Activated naive CD8-positive, alpha-beta T cell treated with anti-CD3 and anti-CD28 coated beads, Interleukin-2, amount 10 ng/mL, durations not matched to agents 7 days and 5 days (primary cell): Measurements from ENCODE around the gene SHISA8. TPM values are rescaled to one million over a fixed set of nuclear protein-coding genes. Genes with fewer than 3 reads are reported as not detected.

ENCODE experiments used
- ATAC-seq: fragments of 150-1000 bp; cut with Tn5 transposase; one replicate; pipeline ENCODE4 v1.10.0; 2021; ENCODE audit warnings: low read depth, moderate library complexity
- POLR2A ChIA-PET: fragments of 350-600 bp; sonication (Branson Sonifier 250); formaldehyde crosslinking; loops from one replicate; lab custom pipeline; 2021; ENCODE audit warnings: antibody characterized with exemption; lab: Charles Lee
- DNase-seq: peaks from one replicate; pipeline ENCODE4 v3.0.0; 2021
- H3K27ac Mint-ChIP-seq: one replicate; pipeline ENCODE4 v1.8.0; 2022; ENCODE audit warnings: mild to moderate bottlenecking, mixed read lengths
- H3K27me3 Mint-ChIP-seq: one replicate; pipeline ENCODE4 v1.8.0; 2022; ENCODE audit warnings: mild to moderate bottlenecking, moderate library complexity, mixed read lengths
- H3K36me3 Mint-ChIP-seq: one replicate; pipeline ENCODE4 v1.8.0; 2021; ENCODE audit warnings: mild to moderate bottlenecking, mixed read lengths
- H3K4me1 Mint-ChIP-seq: one replicate; pipeline ENCODE4 v1.8.0; 2021; ENCODE audit warnings: mixed read lengths
- H3K4me3 Mint-ChIP-seq: one replicate; pipeline ENCODE4 v1.8.0; 2022; ENCODE audit warnings: mild to moderate bottlenecking, moderate library complexity, mixed read lengths
- H3K9me3 Mint-ChIP-seq: one replicate; pipeline ENCODE4 v1.8.0; 2021; ENCODE audit warnings: mixed read lengths
- microRNA-seq: library from miRNA; unstranded; fragments of <30 nt; microRNA quantifications from one replicate; pipeline ENCODE4 v1.2.0, GENCODE V29; 2022
- total RNA-seq, 2 experiments: library from RNA; stranded (reverse); gene quantifications; one replicate each; pipeline ENCODE4 v1.2.3, GENCODE V29; 2021

Gene SHISA8
- total RNA-seq, 2 experiments from 2014 or later = not detected

GRCh38 chr22:41868556-41868955 lies 46.3 kb downstream of the SHISA8 start:
- Mint-ChIP-seq H3K4me3 (no peak overlapping the region), H3K27me3 (no peaks in the 10 kb centered on the region), H3K36me3 (peaks cover 28% of the 10 kb centered on the region), H3K4me1 (peaks cover 8% of the 10 kb centered on the region), H3K27ac (no peak overlapping the region), H3K9me3 (no peaks in the 10 kb centered on the region)
- POLR2A ChIA-PET = no interaction called here
- DNase-seq (no peak), ATAC-seq (no peak)

GRCh38 chr22:41863472-41863871 lies 51.4 kb downstream of the SHISA8 start:
- Mint-ChIP-seq H3K4me3 (no peak overlapping the region), H3K36me3 (peaks cover 11% of the 10 kb centered on the region), H3K27ac (no peak overlapping the region), H3K4me1 (peaks cover 27% of the 10 kb centered on the region), H3K27me3 (no peaks in the 10 kb centered on the region), H3K9me3 (no peaks in the 10 kb centered on the region)
- POLR2A ChIA-PET = interaction anchor here (2.0 kb wide), 1 partner anchor 83 kb away, joined by 13 read pairs; no protein-coding TSS in a partner anchor
- ATAC-seq = no peak
- DNase-seq = no peak

- peaks cover 10% of the 10 kb centered on the region for H3K36me3 Mint-ChIP-seq
- H3K4me3 Mint-ChIP-seq = peak overlapping the region; percentile 42
- DNase-seq = peak; percentile 33
- no peaks in the 10 kb centered on the region for H3K9me3 Mint-ChIP-seq
- POLR2A ChIA-PET = interaction anchor here (0.6 to 2.0 kb wide), 10 partner anchors 10 to 196 kb away, joined by 3 to 13 read pairs (median 3); partner anchors contain the start of genes CCDC134 and SREBF2
- peak; percentile 35 for ATAC-seq
- H3K27ac Mint-ChIP-seq = no peak overlapping the region
- peaks cover 34% of the 10 kb centered on the region for H3K4me1 Mint-ChIP-seq
- no peaks in the 10 kb centered on the region for H3K27me3 Mint-ChIP-seq
These were observed 52.2 kb downstream of the SHISA8 start for GRCh38 chr22:41862530-41863266.

- H3K27me3 Mint-ChIP-seq = no peaks in the 10 kb centered on the region
- peak overlapping the region; percentile 42 for H3K4me3 Mint-ChIP-seq
- ATAC-seq = peak; percentile 51
- H3K9me3 Mint-ChIP-seq = no peaks in the 10 kb centered on the region
- DNase-seq = no peak
- POLR2A ChIA-PET = interaction anchor here (0.6 to 2.0 kb wide), 10 partner anchors 10 to 195 kb away, joined by 3 to 13 read pairs (median 3); partner anchors contain the start of genes CCDC134 and SREBF2
- peaks cover 10% of the 10 kb centered on the region for H3K36me3 Mint-ChIP-seq
- H3K4me1 Mint-ChIP-seq = peaks cover 37% of the 10 kb centered on the region
- no peak overlapping the region for H3K27ac Mint-ChIP-seq
These were observed 52.7 kb downstream of the SHISA8 start for GRCh38 chr22:41862160-41862529.

Small RNAs within 50 kb of the gene (microRNA-seq; reads per million reads assigned to microRNA genes)
- gene MIR33A = 232 reads per million, percentile 67 among the genes with 10 or more reads in this experiment

Other genes with a start within 250 kb of the SHISA8 start
- gene SNU13, start 226.2 kb downstream of the SHISA8 start, total RNA-seq = 100 to 1,000 TPM; 150 to 153 TPM
- 10 to 100 TPM; 52.1 to 52.5 TPM for gene MEI1, start 215.6 kb downstream of the SHISA8 start, total RNA-seq
- 10 to 100 TPM; 28.2 to 29.2 TPM for gene CCDC134, start 114.4 kb downstream of the SHISA8 start, total RNA-seq
- gene SREBF2, start 82.0 kb downstream of the SHISA8 start, total RNA-seq = 100 to 1,000 TPM; 108 to 109 TPM
- 10 to 100 TPM in 1 of 2 experiments, 1 to 10 TPM in 1; 9.9 to 10.1 TPM for gene TNFRSF13C, start 11.7 kb upstream of the SHISA8 start, total RNA-seq
- 10 to 100 TPM; 45.4 to 53.2 TPM for gene CENPM, start 32.1 kb upstream of the SHISA8 start, total RNA-seq
- gene SEPTIN3, start 54.4 kb upstream of the SHISA8 start, total RNA-seq = under 1 TPM; 0.31 to 0.42 TPM
- gene WBP2NL, start 83.7 kb upstream of the SHISA8 start, total RNA-seq = 1 to 10 TPM; 2.4 to 2.6 TPM
- gene NAGA, start 155.7 kb upstream of the SHISA8 start, total RNA-seq = 10 to 100 TPM; 15.9 to 18.4 TPM
- 1 to 10 TPM; 2.8 to 3.3 TPM for gene PHETA2, start 159.2 kb upstream of the SHISA8 start, total RNA-seq
- 10 to 100 TPM; 82.1 to 84.9 TPM for gene SMDT1, start 164.6 kb upstream of the SHISA8 start, total RNA-seq
- 10 to 100 TPM; 69.0 to 73.5 TPM for gene NDUFA6, start 175.7 kb upstream of the SHISA8 start, total RNA-seq
- 1 to 10 TPM; 3.7 to 4.4 TPM for gene CYP2D6, start 215.7 kb upstream of the SHISA8 start, total RNA-seq